TTC549 (cell line): ENCODE results near the gene VAV1.

Experiments used
- FAIRE-seq: peaks from 2 replicates; lab custom pipeline; 2012; peaks lifted over from hg19 to GRCh38; lab: Jason Lieb, UNC

VAV1 gene, protein sequence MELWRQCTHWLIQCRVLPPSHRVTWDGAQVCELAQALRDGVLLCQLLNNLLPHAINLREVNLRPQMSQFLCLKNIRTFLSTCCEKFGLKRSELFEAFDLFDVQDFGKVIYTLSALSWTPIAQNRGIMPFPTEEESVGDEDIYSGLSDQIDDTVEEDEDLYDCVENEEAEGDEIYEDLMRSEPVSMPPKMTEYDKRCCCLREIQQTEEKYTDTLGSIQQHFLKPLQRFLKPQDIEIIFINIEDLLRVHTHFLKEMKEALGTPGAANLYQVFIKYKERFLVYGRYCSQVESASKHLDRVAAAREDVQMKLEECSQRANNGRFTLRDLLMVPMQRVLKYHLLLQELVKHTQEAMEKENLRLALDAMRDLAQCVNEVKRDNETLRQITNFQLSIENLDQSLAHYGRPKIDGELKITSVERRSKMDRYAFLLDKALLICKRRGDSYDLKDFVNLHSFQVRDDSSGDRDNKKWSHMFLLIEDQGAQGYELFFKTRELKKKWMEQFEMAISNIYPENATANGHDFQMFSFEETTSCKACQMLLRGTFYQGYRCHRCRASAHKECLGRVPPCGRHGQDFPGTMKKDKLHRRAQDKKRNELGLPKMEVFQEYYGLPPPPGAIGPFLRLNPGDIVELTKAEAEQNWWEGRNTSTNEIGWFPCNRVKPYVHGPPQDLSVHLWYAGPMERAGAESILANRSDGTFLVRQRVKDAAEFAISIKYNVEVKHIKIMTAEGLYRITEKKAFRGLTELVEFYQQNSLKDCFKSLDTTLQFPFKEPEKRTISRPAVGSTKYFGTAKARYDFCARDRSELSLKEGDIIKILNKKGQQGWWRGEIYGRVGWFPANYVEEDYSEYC

DNA sequence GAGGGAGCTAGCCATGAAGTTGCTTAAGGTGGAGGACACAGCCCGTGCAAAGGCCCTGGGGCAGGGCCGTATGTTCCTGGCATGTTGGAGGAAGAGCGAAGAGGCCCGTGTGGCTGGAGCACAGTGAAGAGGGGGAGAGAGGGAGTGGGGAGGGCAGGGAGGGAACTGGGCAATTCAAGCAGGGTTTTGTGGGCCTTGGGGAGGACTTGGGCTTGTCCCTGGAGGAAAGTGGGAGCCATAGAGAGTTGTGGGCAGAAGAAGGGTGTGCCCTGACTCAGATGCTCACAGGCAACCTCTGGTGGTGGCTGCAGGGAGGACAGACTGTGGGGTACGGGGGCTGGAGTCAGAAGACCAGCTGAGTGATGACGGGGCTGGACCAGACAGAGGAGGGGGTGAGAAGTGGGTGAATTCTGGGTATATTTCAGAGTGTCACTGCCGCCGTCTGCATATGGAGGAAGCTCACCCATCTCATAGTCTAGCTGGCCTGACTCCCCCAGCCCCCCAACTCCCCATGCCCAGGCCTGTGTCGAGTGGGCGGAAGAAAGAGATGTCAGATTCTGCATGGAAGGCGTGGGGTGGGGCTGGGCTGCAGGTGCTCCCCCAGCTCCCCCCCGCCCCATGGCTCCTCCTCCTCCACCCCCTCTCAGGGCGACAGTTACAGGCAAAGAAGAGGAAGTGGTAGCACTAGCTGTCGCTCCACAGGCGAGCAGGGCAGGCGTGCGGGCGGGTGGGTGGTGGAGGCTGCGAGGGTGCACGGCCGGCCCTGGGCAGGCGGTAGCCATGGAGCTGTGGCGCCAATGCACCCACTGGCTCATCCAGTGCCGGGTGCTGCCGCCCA lies at the start of gene VAV1:
Gene VAV1, plus strand, starts transcription at position 681 of the 838 bp plus-strand sequence. Its CDS starts 100 bp downstream, at position 781.
- no peak for FAIRE-seq

DNA sequence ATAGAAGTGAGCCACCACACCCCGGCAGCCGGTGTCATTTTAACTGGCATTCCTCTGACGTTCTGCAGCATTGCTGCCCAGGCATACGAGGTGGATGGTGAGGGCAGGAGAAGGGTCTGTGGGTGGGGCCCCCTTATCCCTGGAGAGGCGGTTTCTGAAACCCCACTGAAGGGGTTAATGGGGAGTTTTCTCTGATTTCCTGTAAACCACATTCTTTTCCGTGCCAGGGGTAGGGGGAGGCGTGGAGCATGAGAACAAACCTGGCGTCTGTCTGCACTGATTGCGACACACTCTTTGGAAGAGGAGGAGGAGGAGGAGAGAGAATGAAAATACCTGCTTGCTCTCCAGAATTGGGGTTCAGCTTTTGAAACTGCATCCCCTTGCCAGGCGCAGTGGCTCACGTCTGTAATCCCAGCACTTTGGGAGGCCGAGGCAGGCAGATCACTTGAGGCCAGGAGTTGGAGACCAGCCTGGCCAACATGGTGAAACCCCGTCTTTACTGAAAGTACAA lies 49.3 kb upstream of the VAV1 start:
- FAIRE-seq, result no peak

GRCh38 chr19:6723738-6724137 lies 48.8 kb upstream of the VAV1 start:
- FAIRE-seq, result no peak

DNA sequence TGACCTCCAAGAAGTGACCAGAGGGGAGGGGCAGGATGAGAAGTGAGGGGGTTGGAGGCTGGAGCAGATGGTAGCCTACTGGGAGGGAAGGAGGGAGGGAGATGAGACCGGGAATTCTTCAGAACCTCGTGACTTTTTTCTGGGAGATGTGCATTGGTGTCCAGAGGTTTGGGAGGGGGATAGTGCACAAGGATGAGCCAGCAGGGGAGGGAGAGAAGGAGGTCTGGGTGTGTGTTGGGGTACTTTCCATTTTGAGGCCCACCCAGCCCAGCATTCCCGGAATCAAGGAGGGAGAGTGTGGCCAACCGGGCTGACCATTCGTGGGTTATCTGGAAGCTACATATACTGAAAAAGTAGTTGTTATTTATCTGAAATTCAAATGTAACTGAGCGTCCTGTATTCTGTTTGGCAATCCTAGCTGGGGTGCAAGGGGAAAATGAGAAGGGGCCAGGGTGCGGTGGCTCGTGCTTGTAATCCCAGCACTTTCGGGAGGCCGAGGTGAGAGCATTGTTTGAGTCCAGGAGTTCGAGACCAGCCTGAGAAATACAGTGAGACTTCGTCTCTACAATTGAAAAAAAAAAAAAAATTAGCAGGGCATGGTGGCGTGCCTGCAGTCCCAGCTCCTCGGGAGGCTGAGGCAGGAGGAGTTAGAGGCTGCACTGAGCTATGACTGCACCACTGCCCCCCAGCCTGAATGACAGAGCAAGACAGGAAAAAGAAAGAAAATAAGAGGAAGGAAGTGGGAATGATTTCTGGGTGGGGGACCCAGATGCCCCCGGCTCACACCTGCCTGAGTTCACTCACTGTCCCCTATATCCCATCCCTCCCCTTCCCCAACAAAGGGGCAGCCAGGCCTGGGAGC lies 47.6 kb upstream of the VAV1 start:
- no peak for FAIRE-seq

DNA sequence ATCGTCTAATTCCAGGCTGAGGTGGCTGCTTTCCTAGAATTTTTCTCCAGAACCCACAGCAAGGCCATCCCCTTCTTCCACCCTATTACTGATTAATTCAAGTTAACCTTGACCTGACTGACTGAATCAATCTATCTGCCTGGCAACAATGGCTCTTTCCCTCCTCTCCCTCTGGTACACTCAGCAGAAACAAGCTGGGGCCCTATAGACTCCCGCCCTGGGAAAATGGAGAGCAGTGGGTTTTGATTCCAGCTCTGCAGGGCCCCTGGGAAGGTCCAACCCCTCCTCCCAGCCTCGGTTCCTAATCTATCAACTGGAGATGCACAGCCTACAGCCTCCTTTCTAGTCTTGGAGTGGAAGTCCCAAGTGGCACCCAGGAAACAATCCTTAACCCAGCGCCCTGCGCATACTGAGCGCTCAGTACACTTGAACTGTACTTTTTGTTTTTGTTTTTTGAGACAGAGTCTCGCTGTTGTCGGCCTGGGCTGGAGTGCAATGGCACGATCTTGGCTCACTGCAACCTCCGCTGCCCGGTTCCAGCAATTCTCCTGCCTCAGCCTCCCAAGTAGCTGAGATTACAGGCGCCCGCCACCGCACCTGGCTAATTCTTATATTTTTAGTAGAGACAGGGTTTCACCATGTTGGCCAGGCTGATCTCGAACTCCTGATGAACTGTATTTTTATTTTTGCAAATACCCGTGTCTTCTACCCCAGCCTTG lies 46.8 kb upstream of the VAV1 start:
- no peak for FAIRE-seq

DNA sequence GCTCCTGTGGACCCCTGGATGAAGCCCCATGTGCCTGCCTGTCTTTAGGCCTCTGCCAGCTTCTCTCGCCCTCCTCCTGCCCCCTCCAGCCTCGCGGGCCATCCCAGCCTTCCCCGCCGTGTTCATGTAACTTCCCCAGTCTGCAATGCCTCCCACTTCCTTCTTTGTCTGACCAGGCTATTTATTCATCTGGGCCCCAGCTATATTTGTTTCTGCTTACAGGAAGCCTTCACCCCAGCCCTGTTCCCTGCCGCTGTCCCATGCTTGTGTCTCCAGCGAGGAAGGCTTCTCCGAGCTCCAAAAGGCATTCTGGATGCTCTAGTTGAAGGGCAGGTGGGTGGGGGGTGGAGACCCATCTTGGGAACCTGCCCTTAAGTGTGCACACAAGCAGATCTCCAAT lies 44.2 kb upstream of the VAV1 start:
- FAIRE-seq, result no peak

- no peak for FAIRE-seq
Observed at GRCh38 chr19:6729573-6730152, 42.8 kb upstream of the VAV1 start.

- no peak for FAIRE-seq
Observed at GRCh38 chr19:6730153-6730804, 42.2 kb upstream of the VAV1 start.

- FAIRE-seq, result no peak
Observed at GRCh38 chr19:6730941-6731670, 41.4 kb upstream of the VAV1 start.

GRCh38 chr19:6731822-6732221 lies 40.7 kb upstream of the VAV1 start:
- FAIRE-seq, result no peak

GRCh38 chr19:6732803-6733337 lies 39.6 kb upstream of the VAV1 start:
- no peak for FAIRE-seq

DNA sequence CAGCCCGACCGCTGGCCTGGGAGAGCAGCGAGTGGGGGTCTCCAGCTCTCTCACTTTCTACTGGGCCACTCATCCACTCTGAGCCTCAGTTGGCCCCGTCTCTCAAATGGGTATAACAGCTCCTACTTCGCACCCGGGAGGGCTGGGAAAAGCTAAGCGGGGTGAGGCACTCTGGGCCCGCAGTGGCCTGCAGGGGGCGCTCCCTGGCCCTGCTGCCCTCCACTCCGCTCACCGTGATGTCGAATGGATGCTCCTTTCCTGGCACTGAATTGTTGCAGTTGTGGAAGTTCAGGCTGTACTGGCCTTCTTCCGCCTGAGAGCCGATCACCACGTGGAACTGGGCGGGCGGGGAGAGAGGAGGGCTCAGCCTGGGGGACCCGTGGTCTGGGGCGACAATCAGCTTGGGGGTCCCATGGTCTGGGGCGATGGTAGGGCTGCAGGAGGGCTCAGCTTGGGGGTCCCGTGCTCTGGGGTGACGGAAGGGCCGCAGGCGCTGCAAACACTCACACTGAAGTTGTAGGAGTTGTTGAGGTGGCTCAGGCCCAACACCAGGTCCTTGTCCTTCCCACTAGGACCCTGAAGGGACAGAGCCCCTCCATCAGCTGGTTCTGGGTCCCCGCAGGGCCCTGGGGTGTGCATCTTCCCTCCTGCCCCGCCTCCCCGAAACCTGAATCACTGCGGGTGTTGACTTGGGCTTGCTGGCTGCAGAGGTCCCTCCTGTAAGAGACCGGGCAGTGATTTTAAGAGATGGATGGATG lies 39.0 kb upstream of the VAV1 start:
- no peak for FAIRE-seq

GRCh38 chr19:6734096-6734696 lies 38.3 kb upstream of the VAV1 start:
- no peak for FAIRE-seq

GRCh38 chr19:6735181-6735911 lies 37.2 kb upstream of the VAV1 start:
- no peak for FAIRE-seq

DNA sequence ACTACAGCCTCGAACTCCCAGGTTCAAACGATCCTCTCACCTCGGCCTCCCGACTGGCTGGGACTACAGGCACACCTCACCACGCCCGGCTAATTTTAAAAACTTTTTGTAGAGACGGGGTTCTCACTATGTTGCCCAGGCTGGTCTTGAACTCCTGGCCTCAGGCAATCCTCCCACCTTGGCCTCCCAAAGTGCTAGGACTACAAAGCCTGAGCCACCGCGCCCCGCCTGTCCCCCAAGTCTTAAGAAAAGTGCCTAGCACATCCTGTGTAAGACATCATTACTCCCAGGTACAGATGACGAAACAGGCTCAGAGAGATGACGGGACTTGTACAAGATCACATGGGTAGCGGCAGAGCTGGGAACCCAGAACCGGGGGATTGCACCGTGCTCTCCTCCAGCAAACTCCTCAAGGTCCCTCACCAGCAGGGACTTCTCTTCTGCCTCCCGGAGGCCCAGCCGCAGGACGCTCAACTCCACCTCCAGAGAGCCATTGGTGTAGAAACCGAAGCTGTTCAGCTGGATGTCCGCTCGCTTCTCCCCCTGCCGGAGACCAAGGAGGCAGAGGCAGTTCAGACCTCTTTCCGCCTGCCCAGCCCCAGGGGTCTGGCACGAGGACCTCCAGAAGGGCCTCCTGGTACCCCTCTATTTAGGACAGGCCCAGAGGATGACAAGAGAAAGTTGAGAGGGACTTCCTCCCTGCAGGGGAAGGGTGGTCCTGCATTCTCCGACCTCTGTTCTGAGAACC lies 36.2 kb upstream of the VAV1 start:
- no peak for FAIRE-seq

DNA sequence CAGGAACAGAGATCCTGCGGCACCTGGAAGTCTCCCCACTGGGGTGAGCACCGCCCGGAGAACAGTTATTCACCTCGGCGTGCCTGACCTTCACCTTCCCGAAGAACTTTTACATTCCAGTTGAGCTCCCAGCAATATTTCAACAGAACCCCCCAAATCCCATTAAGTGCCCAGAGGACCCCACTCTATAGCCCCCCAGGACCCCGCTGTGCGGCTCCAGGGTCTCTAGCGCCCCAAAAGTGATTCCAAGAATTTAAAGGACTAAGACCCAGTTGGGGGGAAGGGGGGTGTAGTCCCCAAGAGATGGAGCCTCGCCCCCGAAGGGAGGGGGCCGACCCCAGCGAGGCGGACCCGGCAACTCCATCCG lies 35.6 kb upstream of the VAV1 start:
- FAIRE-seq, result no peak
